Activated CD4-positive, alpha-beta memory T cell treated with anti-CD3 and anti-CD28 coated beads, Interleukin-2, amount 10 ng/mL, durations not matched to agents 7 days and 5 days (primary cell): ENCODE measurements around the gene GOLGA1. TPM values are rescaled to one million over a fixed set of nuclear protein-coding genes. Genes with fewer than 3 reads are reported as not detected.

Experiments used
- CTCF ChIA-PET: fragments of 350-600 bp; sonication (Branson Sonifier 250); formaldehyde crosslinking; loops from one replicate; lab custom pipeline; 2021; ENCODE audit warnings: antibody characterized with exemption, inconsistent platforms; lab: Charles Lee
- POLR2A ChIA-PET: fragments of 350-600 bp; sonication (Branson Sonifier 250); formaldehyde crosslinking; loops from one replicate; lab custom pipeline; 2021; ENCODE audit warnings: antibody characterized with exemption; lab: Charles Lee
- DNase-seq: peaks from one replicate; pipeline ENCODE4 v3.0.0-alpha.2; 2020
- H3K27ac Mint-ChIP-seq: one replicate; pipeline ENCODE4 v1.8.0; 2021; ENCODE audit warnings: mild to moderate bottlenecking, mixed read lengths
- H3K27me3 Mint-ChIP-seq: one replicate; pipeline ENCODE4 v1.8.0; 2021; ENCODE audit warnings: mixed read lengths
- H3K36me3 Mint-ChIP-seq: one replicate; pipeline ENCODE4 v1.8.0; 2021; ENCODE audit warnings: low read depth, mixed read lengths
- H3K4me1 Mint-ChIP-seq: one replicate; pipeline ENCODE4 v1.8.0; 2021; ENCODE audit warnings: mixed read lengths
- H3K4me3 Mint-ChIP-seq: one replicate; pipeline ENCODE4 v1.8.0; 2021; ENCODE audit warnings: mild to moderate bottlenecking, mixed read lengths
- H3K9me3 Mint-ChIP-seq: one replicate; pipeline ENCODE4 v1.8.0; 2021; ENCODE audit warnings: mixed read lengths
- total RNA-seq, 2 experiments: library from RNA; stranded (reverse); gene quantifications; one replicate each; pipeline ENCODE4 v1.2.3, GENCODE V29; 2021

Gene GOLGA1
- total RNA-seq, 2 experiments from 2014 or later, result 18.0 to 19.7 TPM

GRCh38 chr9:124878021-124878420 is 62.9 kb downstream of the GOLGA1 start:
- Mint-ChIP-seq H3K36me3 (peaks cover 64% of the 10 kb centered on the region), H3K4me1 (peaks cover 21% of the 10 kb centered on the region), H3K9me3 (no peaks in the 10 kb centered on the region), H3K4me3 (no peak overlapping the region), H3K27ac (no peak overlapping the region), H3K27me3 (no peaks in the 10 kb centered on the region)
- no peak for DNase-seq
- ChIA-PET POLR2A (interaction anchor here (0.8 to 7.5 kb wide), 7 partner anchors 7 to 26 kb away, joined by 3 to 53 read pairs (median 5); partner anchors contain the start of genes ARPC5L, RPL35 and WDR38), CTCF (interaction anchor here (0.6 to 1.5 kb wide), 3 partner anchors 16 to 26 kb away, joined by 3 to 5 read pairs (median 4); no protein-coding TSS in a partner anchor)

- ChIA-PET POLR2A (interaction anchor here (0.8 to 7.5 kb wide), 7 partner anchors 7 to 25 kb away, joined by 3 to 53 read pairs (median 5); partner anchors contain the start of genes ARPC5L, RPL35 and WDR38), CTCF (interaction anchor here (1.2 to 1.5 kb wide), 2 partner anchors 17 to 25 kb away, joined by 3 to 5 read pairs; no protein-coding TSS in a partner anchor)
- peaks cover 71% of the 10 kb centered on the region for H3K36me3 Mint-ChIP-seq
- DNase-seq, result no peak
- no peaks in the 10 kb centered on the region for H3K27me3 Mint-ChIP-seq
- peaks cover 30% of the 10 kb centered on the region for H3K4me1 Mint-ChIP-seq
- no peak overlapping the region for H3K4me3 Mint-ChIP-seq
- H3K27ac Mint-ChIP-seq, result no peak overlapping the region
- no peaks in the 10 kb centered on the region for H3K9me3 Mint-ChIP-seq
Measured at GRCh38 chr9:124877021-124877782, 63.7 kb downstream of the GOLGA1 start.

GRCh38 chr9:124875501-124875900 is 65.4 kb downstream of the GOLGA1 start:
- H3K36me3 Mint-ChIP-seq, result peaks cover 85% of the 10 kb centered on the region
- ChIA-PET POLR2A (interaction anchor here (7.9 kb wide), 1 partner anchor 15 kb away, joined by 210 read pairs; the partner anchor contains the start of genes ARPC5L and RPL35), CTCF (no interaction called here)

GRCh38 chr9:124873664-124874063 is 67.2 kb downstream of the GOLGA1 start:
- DNase-seq, result no peak
- Mint-ChIP-seq H3K27me3 (no peaks in the 10 kb centered on the region), H3K4me1 (peaks cover 48% of the 10 kb centered on the region), H3K4me3 (peak overlapping the region; percentile 24), H3K36me3 (peaks cover 82% of the 10 kb centered on the region), H3K9me3 (no peaks in the 10 kb centered on the region), H3K27ac (peak overlapping the region; percentile 72)
- ChIA-PET POLR2A (interaction anchor here (1.1 to 7.9 kb wide), 6 partner anchors 13 to 367 kb away, joined by 3 to 210 read pairs (median 11); partner anchors contain the start of genes ARPC5L, GOLGA1, HSPA5 and RPL35), CTCF (interaction anchor here (0.8 kb wide), 1 partner anchor 11 kb away, joined by 3 read pairs; the partner anchor contains the start of genes ARPC5L and RPL35)

More at GRCh38 chr9:124875501-124875900, 65.4 kb downstream of the GOLGA1 start:
- Mint-ChIP-seq H3K9me3 (no peaks in the 10 kb centered on the region), H3K4me3 (no peak overlapping the region), H3K27me3 (no peaks in the 10 kb centered on the region), H3K4me1 (peaks cover 46% of the 10 kb centered on the region), H3K27ac (no peak overlapping the region)
- DNase-seq, result no peak

- H3K36me3 Mint-ChIP-seq, result peaks cover 62% of the 10 kb centered on the region
- ChIA-PET POLR2A (interaction anchor here (1.2 to 7.9 kb wide), 10 partner anchors 10 to 370 kb away, joined by 3 to 210 read pairs (median 11); partner anchors contain the start of genes ARPC5L, GOLGA1, HSPA5 and RPL35), CTCF (interaction anchor here (1.0 to 1.8 kb wide), 2 partner anchors 9 to 96 kb away, joined by 4 to 8 read pairs; partner anchors contain the start of genes ARPC5L and RPL35)
- no peaks in the 10 kb centered on the region for H3K9me3 Mint-ChIP-seq
- peak overlapping the region; percentile 88 for H3K4me3 Mint-ChIP-seq
- DNase-seq, result no peak
- H3K27ac Mint-ChIP-seq, result peak overlapping the region; percentile 100
- peaks cover 63% of the 10 kb centered on the region for H3K4me1 Mint-ChIP-seq
- no peaks in the 10 kb centered on the region for H3K27me3 Mint-ChIP-seq
Measured at GRCh38 chr9:124871156-124871561, 69.7 kb downstream of the GOLGA1 start.

- H3K27ac Mint-ChIP-seq, result peak overlapping the region; percentile 100
- peak overlapping the region; percentile 88 for H3K4me3 Mint-ChIP-seq
- ChIA-PET POLR2A (interaction anchor here (1.0 to 7.9 kb wide), 16 partner anchors 10 to 371 kb away, joined by 3 to 210 read pairs (median 6); partner anchors contain the start of genes ARPC5L, GOLGA1, HSPA5 and NR6A1), CTCF (interaction anchor here (1.0 to 1.9 kb wide), 4 partner anchors 10 to 98 kb away, joined by 3 to 16 read pairs (median 9); partner anchors contain the start of gene WDR38)
- H3K4me1 Mint-ChIP-seq, result peaks cover 63% of the 10 kb centered on the region
- H3K9me3 Mint-ChIP-seq, result no peaks in the 10 kb centered on the region
- peaks cover 59% of the 10 kb centered on the region for H3K36me3 Mint-ChIP-seq
- no peaks in the 10 kb centered on the region for H3K27me3 Mint-ChIP-seq
- peak; percentile 25 for DNase-seq
Measured at GRCh38 chr9:124870723-124871122, 70.2 kb downstream of the GOLGA1 start.

GRCh38 chr9:124869986-124870560 is 70.8 kb downstream of the GOLGA1 start:
- DNase-seq, result peak; percentile 90
- H3K36me3 Mint-ChIP-seq, result peaks cover 53% of the 10 kb centered on the region
- H3K9me3 Mint-ChIP-seq, result no peaks in the 10 kb centered on the region
- CTCF ChIA-PET, result interaction anchor here (1.0 to 1.9 kb wide), 5 partner anchors 9 to 97 kb away, joined by 3 to 16 read pairs (median 9); partner anchors contain the start of genes GOLGA1 and WDR38
- H3K27ac Mint-ChIP-seq, result peak overlapping the region; percentile 100
- peak overlapping the region; percentile 88 for H3K4me3 Mint-ChIP-seq
- POLR2A ChIA-PET, result interaction anchor here (0.7 to 7.9 kb wide), 24 partner anchors 9 to 371 kb away, joined by 3 to 210 read pairs (median 5); partner anchors contain the start of genes ARPC5L, GOLGA1, HSPA5 and NR6A1
- H3K27me3 Mint-ChIP-seq, result no peaks in the 10 kb centered on the region
- peaks cover 60% of the 10 kb centered on the region for H3K4me1 Mint-ChIP-seq

- H3K4me3 Mint-ChIP-seq, result peak overlapping the region; percentile 88
- peak overlapping the region; percentile 100 for H3K27ac Mint-ChIP-seq
- H3K27me3 Mint-ChIP-seq, result no peaks in the 10 kb centered on the region
- CTCF ChIA-PET, result interaction anchor here (1.2 to 1.9 kb wide), 4 partner anchors 9 to 72 kb away, joined by 4 to 16 read pairs (median 9); partner anchors contain the start of genes GOLGA1 and WDR38
- POLR2A ChIA-PET, result interaction anchor here (0.7 to 7.9 kb wide), 23 partner anchors 9 to 372 kb away, joined by 3 to 210 read pairs (median 4); partner anchors contain the start of genes ARPC5L, GOLGA1, HSPA5 and NR6A1
- H3K4me1 Mint-ChIP-seq, result peaks cover 57% of the 10 kb centered on the region
- peak; percentile 53 for DNase-seq
- no peaks in the 10 kb centered on the region for H3K9me3 Mint-ChIP-seq
- H3K36me3 Mint-ChIP-seq, result peaks cover 47% of the 10 kb centered on the region
Measured at GRCh38 chr9:124869466-124869985, 71.4 kb downstream of the GOLGA1 start.

- Mint-ChIP-seq H3K4me3 (peak overlapping the region; percentile 88), H3K36me3 (peaks cover 44% of the 10 kb centered on the region), H3K4me1 (peaks cover 54% of the 10 kb centered on the region), H3K27me3 (no peaks in the 10 kb centered on the region), H3K9me3 (no peaks in the 10 kb centered on the region), H3K27ac (peak overlapping the region; percentile 100)
- CTCF ChIA-PET, result interaction anchor here (1.6 to 1.9 kb wide), 2 partner anchors 16 to 73 kb away, joined by 4 to 16 read pairs; partner anchors contain the start of genes GOLGA1 and WDR38
- POLR2A ChIA-PET, result interaction anchor here (0.7 to 7.9 kb wide), 14 partner anchors 8 to 373 kb away, joined by 3 to 210 read pairs (median 6); partner anchors contain the start of genes ARPC5L, GOLGA1, NR6A1 and RPL35
- peak; percentile 90 for DNase-seq
Measured at GRCh38 chr9:124868511-124869465, 72.1 kb downstream of the GOLGA1 start.

GRCh38 chr9:124863371-124863871 is 77.5 kb downstream of the GOLGA1 start:
- peak overlapping the region; percentile 40 for H3K4me3 Mint-ChIP-seq
- H3K27ac Mint-ChIP-seq, result peak overlapping the region; percentile 25
- H3K27me3 Mint-ChIP-seq, result no peaks in the 10 kb centered on the region
- no peaks in the 10 kb centered on the region for H3K9me3 Mint-ChIP-seq
- ChIA-PET POLR2A (interaction anchor here (3.6 to 7.1 kb wide), 3 partner anchors 9 to 378 kb away, joined by 31 to 210 read pairs (median 34); partner anchors contain the start of genes HSPA5 and WDR38), CTCF (interaction anchor here (1.2 to 3.2 kb wide), 4 partner anchors 11 to 263 kb away, joined by 3 to 36 read pairs (median 6); partner anchors contain the start of gene WDR38)
- DNase-seq, result no peak
- peaks cover 34% of the 10 kb centered on the region for H3K36me3 Mint-ChIP-seq
- H3K4me1 Mint-ChIP-seq, result peaks cover 55% of the 10 kb centered on the region
